HG03045 (cell line): Measurements from ENCODE around the gene CST7.
"Not testable (repeated sequence)": the region's sequence is repeated elsewhere in the genome, so short reads cannot be mapped to it uniquely, and the experiment has no call there.

Experiments used
- ATAC-seq: cut with Tn5 transposase; IDR thresholded peaks from one replicate; pipeline ENCODE4 v1.9.1; 2021; ENCODE audit warnings: mild to moderate bottlenecking, moderate library complexity; ENCODE audit not compliant: unreplicated experiment

Gene CST7

GRCh38 chr20:24929259-24929658, 19.8 kb upstream of the CST7 start:
- ATAC-seq, result not testable (repeated sequence)

DNA sequence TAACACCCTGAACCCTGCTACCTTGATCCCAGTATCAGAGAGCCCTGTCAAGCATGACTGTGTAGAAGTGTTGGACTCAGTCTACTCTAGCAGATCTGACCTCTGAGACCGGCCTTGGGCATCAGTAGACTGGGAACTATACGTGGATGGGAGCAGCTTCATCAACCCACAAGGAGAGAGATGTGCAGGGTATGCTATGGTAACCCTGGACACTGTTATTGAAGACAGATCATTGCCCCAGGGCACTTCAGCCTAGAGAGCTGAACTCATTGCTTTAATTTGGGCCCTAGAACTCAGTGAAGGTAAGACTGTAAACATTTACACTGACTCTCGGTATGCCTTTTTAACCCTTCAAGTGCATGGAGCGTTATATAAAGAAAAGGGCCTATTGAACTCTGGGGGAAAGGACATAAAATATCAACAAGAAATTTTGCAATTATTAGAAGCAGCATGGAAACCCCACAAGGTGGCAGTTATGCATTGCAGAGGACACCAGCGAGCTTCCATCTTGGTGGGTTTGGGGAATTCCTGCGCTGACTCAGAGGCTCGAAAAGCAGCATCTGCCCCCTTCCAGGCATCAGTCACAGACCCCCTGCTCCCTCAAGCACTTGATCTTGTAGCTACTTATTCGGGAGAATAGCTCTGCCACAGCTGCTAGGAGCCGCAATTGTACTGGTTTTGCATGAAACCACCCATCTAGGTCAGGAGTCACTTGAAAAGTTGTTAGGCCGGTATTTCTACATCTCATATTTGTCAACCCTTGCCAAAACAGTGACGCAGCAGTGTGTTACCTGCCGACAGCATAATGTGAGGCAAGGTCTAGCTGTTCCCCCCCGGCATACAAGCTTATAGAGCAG, 19.0 kb upstream of the CST7 start:
- ATAC-seq, result not testable (repeated sequence)

GRCh38 chr20:24930724-24931688, 18.1 kb upstream of the CST7 start:
- not testable (repeated sequence) for ATAC-seq

DNA sequence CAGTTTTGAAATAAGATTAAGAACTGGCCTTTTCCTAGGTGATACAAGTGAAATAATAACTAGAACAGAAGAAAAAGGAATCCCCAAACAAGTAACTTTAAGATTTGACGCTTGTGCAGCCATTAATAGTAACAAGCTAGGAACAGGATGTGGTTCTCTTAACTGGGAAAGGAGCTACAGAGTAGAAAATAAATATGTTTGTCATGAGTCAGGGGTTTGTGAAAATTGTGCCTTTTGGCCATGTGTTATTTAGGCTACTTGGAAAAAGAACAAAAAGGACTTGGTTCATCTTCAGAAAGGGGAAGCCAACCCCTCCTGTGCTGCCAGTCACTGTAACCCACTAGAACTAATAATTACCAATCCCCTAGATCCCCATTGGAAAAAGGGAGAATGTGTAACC, 17.2 kb upstream of the CST7 start:
- not testable (repeated sequence) for ATAC-seq

GRCh38 chr20:24933266-24933908, 15.7 kb upstream of the CST7 start:
- ATAC-seq, result no peak

GRCh38 chr20:24934101-24934661, 14.9 kb upstream of the CST7 start:
- ATAC-seq, result no peak

GRCh38 chr20:24934716-24935115, 14.4 kb upstream of the CST7 start:
- no peak for ATAC-seq

DNA sequence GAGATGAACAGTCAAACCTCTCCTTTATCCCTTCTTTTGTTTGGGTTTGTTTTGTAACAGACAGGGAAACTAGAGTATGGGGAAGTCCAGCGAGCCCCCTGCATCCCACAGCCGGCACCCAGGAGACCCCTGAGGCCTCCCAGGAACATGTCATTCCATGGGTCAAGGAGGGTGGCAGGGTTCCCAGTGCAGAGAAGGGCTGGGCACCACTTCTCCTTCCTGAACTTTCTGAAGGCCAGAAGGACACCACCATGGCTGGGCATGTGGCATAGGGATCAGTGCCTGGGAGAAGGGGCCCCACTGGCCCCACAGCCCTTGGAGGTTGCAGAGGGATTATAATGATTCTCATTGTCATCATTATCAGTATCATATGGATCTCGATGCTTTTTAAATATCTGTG, 13.9 kb upstream of the CST7 start:
- no peak for ATAC-seq

- no peak for ATAC-seq
Measured at GRCh38 chr20:24935766-24936525, 13.1 kb upstream of the CST7 start.

GRCh38 chr20:24936526-24937407, 12.3 kb upstream of the CST7 start:
- ATAC-seq, result no peak

DNA sequence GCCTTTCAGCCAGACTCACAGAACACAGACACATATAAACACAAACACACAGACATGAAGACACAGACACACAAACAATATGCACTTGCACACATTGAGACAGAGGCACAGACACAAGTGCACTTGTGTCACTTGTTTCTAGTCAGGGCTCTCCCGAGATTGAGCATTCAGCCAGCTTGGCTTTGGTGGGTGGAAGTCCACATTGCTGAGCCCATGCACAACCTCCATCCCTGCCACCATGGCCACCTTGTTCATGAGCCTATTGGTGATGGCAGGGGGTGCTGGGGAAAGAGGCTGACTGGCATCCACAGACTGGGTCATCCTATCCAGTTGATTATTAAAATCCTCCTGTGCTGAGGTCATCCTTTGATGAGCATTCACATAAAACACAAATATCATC, 11.5 kb upstream of the CST7 start:
- no peak for ATAC-seq

- no peak for ATAC-seq
Measured at GRCh38 chr20:24938498-24938897, 10.6 kb upstream of the CST7 start.

GRCh38 chr20:24939036-24939435, 10.0 kb upstream of the CST7 start:
- ATAC-seq, result no peak

- no peak for ATAC-seq
Measured at GRCh38 chr20:24942679-24943078, 6.4 kb upstream of the CST7 start.

DNA sequence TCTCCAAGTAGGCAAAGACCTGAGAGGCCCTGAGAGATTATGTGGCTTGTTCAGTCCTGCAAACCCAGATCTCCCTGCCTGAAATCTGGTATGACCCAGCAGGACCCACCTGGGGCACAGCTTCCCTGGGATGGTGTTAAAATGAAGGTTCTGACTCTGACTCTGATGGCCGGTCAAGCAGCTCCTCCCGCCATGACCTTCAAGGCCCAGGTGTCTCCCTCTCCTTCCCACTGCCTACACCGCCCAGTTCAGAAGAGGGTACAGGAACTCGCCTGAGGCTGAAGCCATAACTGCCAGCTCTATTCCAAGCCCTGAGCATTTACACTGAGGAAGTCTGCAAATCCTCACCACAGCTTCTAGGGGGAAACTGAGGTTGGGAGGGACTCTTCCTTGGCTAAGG, 5.9 kb upstream of the CST7 start:
- ATAC-seq, result no peak

DNA sequence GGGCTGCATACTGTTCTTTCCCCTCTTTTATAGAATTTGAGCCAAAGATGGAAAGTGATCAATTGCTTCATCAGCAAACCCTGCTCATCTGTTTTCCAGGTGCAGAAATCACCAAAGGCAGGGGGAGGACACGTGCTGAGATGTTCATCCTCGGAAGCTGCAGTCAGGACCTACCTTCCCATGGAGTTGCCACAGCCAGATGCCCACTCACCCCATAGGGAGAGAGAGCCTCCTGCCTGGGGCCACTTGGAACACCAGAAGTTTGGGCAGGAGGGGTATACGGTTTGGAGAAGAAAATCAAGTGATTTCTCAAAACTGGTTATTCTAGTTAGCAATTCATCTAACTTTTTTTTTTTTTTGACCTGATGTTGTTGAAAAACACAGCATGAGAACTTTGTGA, 5.3 kb upstream of the CST7 start:
- ATAC-seq, result no peak

DNA sequence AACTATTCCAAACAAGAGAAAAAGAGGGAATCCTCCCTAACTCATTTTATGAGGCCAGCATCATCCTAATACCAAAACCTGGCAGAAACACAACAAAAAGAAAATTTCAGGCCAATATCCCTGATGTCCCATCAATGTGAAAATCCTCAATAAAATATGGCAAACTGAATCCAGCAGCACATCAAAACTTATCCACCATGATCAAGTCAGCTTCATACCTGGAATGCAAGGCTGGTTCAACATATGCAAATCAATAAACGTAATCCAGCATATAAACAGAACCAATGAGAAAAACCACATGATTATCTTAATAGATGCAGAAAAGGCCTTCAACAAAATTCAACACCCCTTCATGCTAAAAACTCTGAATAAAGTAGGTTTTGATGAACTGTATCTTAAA, 2.7 kb upstream of the CST7 start:
- not testable (repeated sequence) for ATAC-seq

DNA sequence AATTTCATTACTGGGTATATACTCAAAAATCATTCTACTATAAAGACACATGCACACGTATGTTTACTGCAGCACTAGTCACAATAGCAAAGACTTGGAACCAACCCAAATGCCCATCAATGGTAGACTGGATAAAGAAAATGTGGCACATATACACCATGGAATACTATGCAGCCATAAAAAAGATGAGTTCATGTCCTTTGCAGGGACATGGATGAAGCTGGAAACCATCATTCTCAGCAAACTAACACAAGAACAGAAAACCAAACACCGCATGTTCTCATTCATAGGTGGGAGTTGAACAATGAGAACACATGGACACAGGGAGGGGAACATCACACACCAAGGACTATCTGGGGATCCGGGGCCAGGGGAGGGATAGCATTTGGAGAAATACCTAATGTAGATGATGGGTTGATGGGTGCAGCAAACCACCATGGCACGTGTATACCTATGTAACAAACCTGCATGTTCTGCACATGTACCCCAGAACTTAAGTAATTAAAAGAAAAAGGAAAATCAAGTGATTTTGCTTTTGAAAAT, 602 bp upstream of the CST7 start:
- not testable (repeated sequence) for ATAC-seq

GRCh38 chr20:24949756-24950127, 673 bp downstream of the CST7 start:
- no peak for ATAC-seq
